Chondrocyte (in vitro differentiated cells): ENCODE results near the gene HS2ST1. TPM values are rescaled to one million over a fixed set of nuclear protein-coding genes. Genes with fewer than 3 reads are reported as not detected.

Source experiments
- DNase-seq: peaks from one replicate; pipeline ENCODE4 v3.0.0; 2021; ENCODE audit warnings: mixed read lengths, low spot score
- H3K27ac Mint-ChIP-seq: one replicate; pipeline ENCODE4 v1.8.0; 2021; ENCODE audit warnings: mild to moderate bottlenecking, moderate library complexity, mixed read lengths; ENCODE audit not compliant: unreplicated experiment
- H3K27me3 Mint-ChIP-seq: 2 replicates; pipeline ENCODE4 v1.8.0; 2021; ENCODE audit warnings: low read depth, mixed read lengths
- H3K36me3 Mint-ChIP-seq: 2 replicates; pipeline ENCODE4 v1.8.0; 2021; ENCODE audit warnings: low read depth, mixed read lengths
- H3K4me1 Mint-ChIP-seq: 2 replicates; pipeline ENCODE4 v1.8.0; 2021; ENCODE audit warnings: low read depth, mild to moderate bottlenecking, mixed read lengths
- H3K4me3 Mint-ChIP-seq: one replicate; pipeline ENCODE4 v1.8.0; 2021; ENCODE audit warnings: mild to moderate bottlenecking, moderate library complexity, mixed read lengths; ENCODE audit not compliant: unreplicated experiment
- H3K9me3 Mint-ChIP-seq: 2 replicates; pipeline ENCODE4 v1.8.0; 2021; ENCODE audit warnings: low read depth, mixed read lengths
- total RNA-seq: library from RNA; stranded (reverse); gene quantifications from 3 replicates; pipeline ENCODE4 v1.2.1, GENCODE V29; 2021
- TF ChIP-seq, protein P1 (sequence below): fragments of 200-600 bp; sonication (generic); IDR thresholded peaks from 2 replicates; pipeline ENCODE4 v1.5.0; 2021; ENCODE audit warnings: antibody characterized with exemption, mild to moderate bottlenecking, moderate library complexity

The HS2ST1 gene
- total RNA-seq, 1 donor from 2014 or later: 26.7 TPM

GRCh38 chr1:86915737-86916235 is 1.4 kb downstream of the HS2ST1 start:
- TF ChIP-seq, protein P1, sequence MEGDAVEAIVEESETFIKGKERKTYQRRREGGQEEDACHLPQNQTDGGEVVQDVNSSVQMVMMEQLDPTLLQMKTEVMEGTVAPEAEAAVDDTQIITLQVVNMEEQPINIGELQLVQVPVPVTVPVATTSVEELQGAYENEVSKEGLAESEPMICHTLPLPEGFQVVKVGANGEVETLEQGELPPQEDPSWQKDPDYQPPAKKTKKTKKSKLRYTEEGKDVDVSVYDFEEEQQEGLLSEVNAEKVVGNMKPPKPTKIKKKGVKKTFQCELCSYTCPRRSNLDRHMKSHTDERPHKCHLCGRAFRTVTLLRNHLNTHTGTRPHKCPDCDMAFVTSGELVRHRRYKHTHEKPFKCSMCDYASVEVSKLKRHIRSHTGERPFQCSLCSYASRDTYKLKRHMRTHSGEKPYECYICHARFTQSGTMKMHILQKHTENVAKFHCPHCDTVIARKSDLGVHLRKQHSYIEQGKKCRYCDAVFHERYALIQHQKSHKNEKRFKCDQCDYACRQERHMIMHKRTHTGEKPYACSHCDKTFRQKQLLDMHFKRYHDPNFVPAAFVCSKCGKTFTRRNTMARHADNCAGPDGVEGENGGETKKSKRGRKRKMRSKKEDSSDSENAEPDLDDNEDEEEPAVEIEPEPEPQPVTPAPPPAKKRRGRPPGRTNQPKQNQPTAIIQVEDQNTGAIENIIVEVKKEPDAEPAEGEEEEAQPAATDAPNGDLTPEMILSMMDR: no peak
- Mint-ChIP-seq H3K9me3 (no peaks in the 10 kb centered on the region), H3K27ac (no peak overlapping the region), H3K27me3 (no peaks in the 10 kb centered on the region), H3K36me3 (no peaks in the 10 kb centered on the region), H3K4me3 (no peak overlapping the region), H3K4me1 (peaks cover 30% of the 10 kb centered on the region)
- DNase-seq: no peak

GRCh38 chr1:86916752-86917151 is 2.3 kb downstream of the HS2ST1 start:
- H3K36me3 Mint-ChIP-seq: no peaks in the 10 kb centered on the region
- H3K27ac Mint-ChIP-seq: no peak overlapping the region

DNA sequence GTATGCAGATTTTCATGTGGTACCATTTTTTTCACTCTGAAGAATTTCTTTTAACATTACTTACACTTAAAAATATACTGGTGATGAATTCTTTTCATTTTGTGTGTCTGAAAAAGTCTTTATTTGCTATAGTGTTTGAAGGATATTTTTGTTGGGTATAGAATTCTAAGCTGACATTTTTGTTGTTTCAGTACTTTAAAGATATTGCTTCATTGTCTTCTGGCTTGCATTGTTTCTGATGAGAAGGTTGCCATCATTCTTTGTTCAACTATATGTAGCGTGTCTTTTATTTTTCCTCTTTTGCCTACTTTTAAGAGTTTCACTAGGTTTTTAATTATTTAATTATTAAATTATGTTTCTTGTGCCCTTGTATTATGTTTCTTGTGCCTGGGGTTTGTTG is 8.0 kb downstream of the HS2ST1 start:
- peaks cover 4% of the 10 kb centered on the region for H3K36me3 Mint-ChIP-seq
- H3K4me1 Mint-ChIP-seq: peaks cover 18% of the 10 kb centered on the region
- H3K4me3 Mint-ChIP-seq: no peak overlapping the region
- TF ChIP-seq, protein P1: no peak
- peaks cover 15% of the 10 kb centered on the region for H3K9me3 Mint-ChIP-seq
- no peak overlapping the region for H3K27ac Mint-ChIP-seq
- no peak for DNase-seq
- H3K27me3 Mint-ChIP-seq: no peaks in the 10 kb centered on the region

More at GRCh38 chr1:86916752-86917151, 2.3 kb downstream of the HS2ST1 start:
- H3K4me1 Mint-ChIP-seq: peaks cover 23% of the 10 kb centered on the region
- TF ChIP-seq, protein P1: no peak
- no peaks in the 10 kb centered on the region for H3K27me3 Mint-ChIP-seq
- H3K9me3 Mint-ChIP-seq: no peaks in the 10 kb centered on the region
- no peak overlapping the region for H3K4me3 Mint-ChIP-seq
- DNase-seq: no peak

DNA sequence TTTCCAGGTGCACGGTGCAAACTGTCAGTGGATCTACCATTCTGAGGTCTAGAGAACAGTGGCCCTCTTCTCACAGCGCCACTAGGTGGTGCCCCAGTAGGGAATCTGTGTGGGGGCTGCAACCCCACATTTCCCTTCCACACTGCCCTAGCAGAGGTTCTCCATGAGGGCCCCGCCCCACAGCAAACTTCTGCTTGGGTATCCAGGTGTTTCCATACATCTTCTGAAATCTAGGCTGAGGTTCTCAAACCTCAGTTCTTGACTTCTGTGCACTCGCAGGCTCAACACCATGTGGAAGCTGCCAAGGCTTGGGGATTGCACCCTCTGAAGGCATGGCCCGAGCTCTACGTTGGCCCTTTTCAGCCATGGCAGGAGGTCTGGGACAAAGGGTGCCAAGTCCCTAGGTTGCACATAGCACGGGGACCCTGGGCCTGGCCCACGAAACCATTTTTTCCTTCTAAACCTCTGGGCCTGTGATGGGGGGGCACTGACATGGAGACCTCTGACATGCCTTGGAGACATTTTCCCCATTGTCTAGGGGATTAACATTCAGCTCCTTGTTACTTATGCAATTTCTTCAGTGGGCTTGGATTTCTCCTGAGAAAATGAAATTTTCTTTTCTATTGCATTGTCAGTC is 10.0 kb downstream of the HS2ST1 start:
- Mint-ChIP-seq H3K27me3 (no peaks in the 10 kb centered on the region), H3K27ac (no peak overlapping the region), H3K36me3 (peaks cover 4% of the 10 kb centered on the region), H3K4me1 (peaks cover 17% of the 10 kb centered on the region), H3K9me3 (peaks cover 15% of the 10 kb centered on the region), H3K4me3 (no peak overlapping the region)
- DNase-seq: no peak
- TF ChIP-seq, protein P1: no peak

DNA sequence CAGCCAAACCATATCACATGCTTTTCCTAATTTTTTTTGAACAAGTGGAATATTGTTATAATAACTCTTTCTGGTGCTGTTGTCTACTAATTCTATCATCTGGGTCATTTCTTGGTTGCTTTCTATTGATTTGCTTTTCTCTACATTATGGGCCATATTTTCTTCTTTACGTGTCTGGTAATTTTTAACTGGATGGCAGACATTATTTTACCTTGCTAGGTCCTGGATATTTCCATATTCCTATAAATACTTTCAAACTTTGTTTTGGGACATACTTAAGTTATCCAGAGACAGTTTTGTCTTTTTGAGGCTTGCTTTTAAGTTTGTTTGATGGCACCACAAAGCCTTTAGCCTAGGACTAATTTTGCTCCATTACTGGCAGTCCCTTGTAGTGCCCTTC is 11.3 kb downstream of the HS2ST1 start:
- Mint-ChIP-seq H3K9me3 (peaks cover 15% of the 10 kb centered on the region), H3K27me3 (no peaks in the 10 kb centered on the region), H3K4me3 (no peak overlapping the region), H3K27ac (no peak overlapping the region), H3K36me3 (peaks cover 4% of the 10 kb centered on the region), H3K4me1 (peaks cover 12% of the 10 kb centered on the region)
- no peak for DNase-seq
- TF ChIP-seq, protein P1: no peak
